ENCODE results near the gene TMCC1.

TMCC1 gene

GRCh38 chr3:129820587-129820986, 72.9 kb downstream of the TMCC1 start:
- Histone ChIP-seq H3K9ac (ENCODE audit: low read depth, low read length, poor library complexity, severe bottlenecking) (no peak overlapping the region), H3K9me2 (replicated peaks; ENCODE audit: low read depth, low read length) (no peaks in the 10 kb centered on the region), H3K4me3 (ENCODE audit: low read length, poor library complexity, severe bottlenecking) (no peak overlapping the region), H3K27me3 (ENCODE audit: insufficient read depth, low read length, poor library complexity, severe bottlenecking) (no peaks in the 10 kb centered on the region), H3F3A (ENCODE audit: low read depth) (no peaks in the 10 kb centered on the region), H3K36me3 (ENCODE audit: insufficient read depth, low read length) (peaks cover 3% of the 10 kb centered on the region; the same call in 1 of the 2 replicates), H3K79me2 (ENCODE audit: insufficient read depth, low read length) (no peaks in the 10 kb centered on the region; the same call in 1 of the 2 replicates), H3K4me1 (ENCODE audit: insufficient read depth, low read length, poor library complexity, severe bottlenecking) (no peaks in the 10 kb centered on the region), H3K9me3 (ENCODE audit: insufficient read depth, low read depth, low read length) (no peaks in the 10 kb centered on the region), H2AFZ (ENCODE audit: low read length) (no peak overlapping the region), H3K4me2 (ENCODE audit: low read depth, low read length, poor library complexity, severe bottlenecking) (no peak overlapping the region), H4K20me1 (ENCODE audit: insufficient read depth, low read length, poor library complexity, severe bottlenecking) (peaks cover 5% of the 10 kb centered on the region)
- no peak for TF ChIP-seq CTCF (conservative IDR thresholded peaks at IDR 0.05; ENCODE audit: low read length)
- no peak for TF ChIP-seq EZH2phosphoT487 (IDR thresholded peaks at IDR 0.05; ENCODE audit: borderline replicate concordance)

GRCh38 chr3:129812589-129812988, 80.9 kb downstream of the TMCC1 start:
- H3K9ac ChIP-seq (ENCODE audit: low read depth, low read length, poor library complexity, severe bottlenecking) = no peak overlapping the region
- TF ChIP-seq EZH2phosphoT487 (IDR thresholded peaks at IDR 0.05; ENCODE audit: borderline replicate concordance) = no peak
- no peak for TF ChIP-seq CTCF (conservative IDR thresholded peaks at IDR 0.05; ENCODE audit: low read length)
- H3K9me2 ChIP-seq (replicated peaks; ENCODE audit: low read depth, low read length) = no peaks in the 10 kb centered on the region
- H3K4me3 ChIP-seq (ENCODE audit: low read length, poor library complexity, severe bottlenecking) = no peak overlapping the region
- H3K4me1 ChIP-seq (ENCODE audit: insufficient read depth, low read length, poor library complexity, severe bottlenecking) = peaks cover 7% of the 10 kb centered on the region
- no peaks in the 10 kb centered on the region for H3K27me3 ChIP-seq (ENCODE audit: insufficient read depth, low read length, poor library complexity, severe bottlenecking)
- H3K36me3 ChIP-seq (ENCODE audit: insufficient read depth, low read length) = 0 out of 2 replicates have a peak, but pooled peaks cover 3% of the 10 kb centered on the region
- H3K9me3 ChIP-seq (ENCODE audit: insufficient read depth, low read depth, low read length) = no peaks in the 10 kb centered on the region
- H4K20me1 ChIP-seq (ENCODE audit: insufficient read depth, low read length, poor library complexity, severe bottlenecking) = peaks cover 3% of the 10 kb centered on the region
- H2AFZ ChIP-seq (ENCODE audit: low read length) = no peak overlapping the region
- H3K79me2 ChIP-seq (ENCODE audit: insufficient read depth, low read length) = peaks cover 7% of the 10 kb centered on the region; the same call in 1 of the 2 replicates
- 0 out of 2 replicates have a peak, but pooled peaks cover 2% of the 10 kb centered on the region for H3F3A ChIP-seq (ENCODE audit: low read depth)
- H3K4me2 ChIP-seq (ENCODE audit: low read depth, low read length, poor library complexity, severe bottlenecking) = no peak overlapping the region

GRCh38 chr3:129809297-129809696, 84.2 kb downstream of the TMCC1 start:
- no peaks in the 10 kb centered on the region for H3K36me3 ChIP-seq (ENCODE audit: insufficient read depth, low read length)
- no peak overlapping the region for H3K4me3 ChIP-seq (ENCODE audit: low read length, poor library complexity, severe bottlenecking)
- H3K9me3 ChIP-seq (ENCODE audit: insufficient read depth, low read depth, low read length) = no peaks in the 10 kb centered on the region
- TF ChIP-seq CTCF (conservative IDR thresholded peaks at IDR 0.05; ENCODE audit: low read length) (no peak), EZH2phosphoT487 (IDR thresholded peaks at IDR 0.05; ENCODE audit: borderline replicate concordance) (no peak)
- no peaks in the 10 kb centered on the region for H3K9me2 ChIP-seq (replicated peaks; ENCODE audit: low read depth, low read length)
- H4K20me1 ChIP-seq (ENCODE audit: insufficient read depth, low read length, poor library complexity, severe bottlenecking) = peaks cover 3% of the 10 kb centered on the region
- H2AFZ ChIP-seq (ENCODE audit: low read length) = no peak overlapping the region
- no peaks in the 10 kb centered on the region for H3K27me3 ChIP-seq (ENCODE audit: insufficient read depth, low read length, poor library complexity, severe bottlenecking)
- no peak overlapping the region for H3K4me2 ChIP-seq (ENCODE audit: low read depth, low read length, poor library complexity, severe bottlenecking)
- H3K4me1 ChIP-seq (ENCODE audit: insufficient read depth, low read length, poor library complexity, severe bottlenecking) = peaks cover 15% of the 10 kb centered on the region
- no peak overlapping the region for H3K9ac ChIP-seq (ENCODE audit: low read depth, low read length, poor library complexity, severe bottlenecking)
- H3F3A ChIP-seq (ENCODE audit: low read depth) = 0 out of 2 replicates have a peak, but pooled peaks cover 2% of the 10 kb centered on the region
- H3K79me2 ChIP-seq (ENCODE audit: insufficient read depth, low read length) = peaks cover 11% of the 10 kb centered on the region; the same call in 1 of the 2 replicates
